Epithelial cell of proximal tubule (primary cell): Measurements from ENCODE around the gene GNAS. TPM values are rescaled to one million over a fixed set of nuclear protein-coding genes. Genes with fewer than 3 reads are reported as not detected.
"Not testable (repeated sequence)": the region's sequence is repeated elsewhere in the genome, so short reads cannot be mapped to it uniquely, and the experiment has no call there.

ENCODE experiments used
- DNase-seq: peaks from one replicate; pipeline ENCODE4 v3.0.0-alpha.2; 2011; ENCODE audit warnings: low read depth
- H3K4me3 ChIP-seq: 2 replicates; pipeline ENCODE4 v1.5.1; 2011; ENCODE audit warnings: low read depth, mild to moderate bottlenecking, low read length
- total RNA-seq: library from RNA; depleted of rRNA; stranded (reverse); fragments of >200 nt; gene quantifications from 2 replicates; pipeline ENCODE4 v1.2.3, GENCODE V29; 2015
- TF ChIP-seq, protein P1 (sequence below): conservative IDR thresholded peaks from 2 replicates; pipeline ENCODE4 v1.5.1; 2012; ENCODE audit warnings: low read depth, mild to moderate bottlenecking, low read length

The GNAS gene
- total RNA-seq, 1 donor from 2014 or later, result 828 TPM

GRCh38 chr20:58938078-58938477 is 85.6 kb downstream of the GNAS start:
- DNase-seq, result no peak
- TF ChIP-seq, protein P1, sequence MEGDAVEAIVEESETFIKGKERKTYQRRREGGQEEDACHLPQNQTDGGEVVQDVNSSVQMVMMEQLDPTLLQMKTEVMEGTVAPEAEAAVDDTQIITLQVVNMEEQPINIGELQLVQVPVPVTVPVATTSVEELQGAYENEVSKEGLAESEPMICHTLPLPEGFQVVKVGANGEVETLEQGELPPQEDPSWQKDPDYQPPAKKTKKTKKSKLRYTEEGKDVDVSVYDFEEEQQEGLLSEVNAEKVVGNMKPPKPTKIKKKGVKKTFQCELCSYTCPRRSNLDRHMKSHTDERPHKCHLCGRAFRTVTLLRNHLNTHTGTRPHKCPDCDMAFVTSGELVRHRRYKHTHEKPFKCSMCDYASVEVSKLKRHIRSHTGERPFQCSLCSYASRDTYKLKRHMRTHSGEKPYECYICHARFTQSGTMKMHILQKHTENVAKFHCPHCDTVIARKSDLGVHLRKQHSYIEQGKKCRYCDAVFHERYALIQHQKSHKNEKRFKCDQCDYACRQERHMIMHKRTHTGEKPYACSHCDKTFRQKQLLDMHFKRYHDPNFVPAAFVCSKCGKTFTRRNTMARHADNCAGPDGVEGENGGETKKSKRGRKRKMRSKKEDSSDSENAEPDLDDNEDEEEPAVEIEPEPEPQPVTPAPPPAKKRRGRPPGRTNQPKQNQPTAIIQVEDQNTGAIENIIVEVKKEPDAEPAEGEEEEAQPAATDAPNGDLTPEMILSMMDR, result no peak
- H3K4me3 ChIP-seq, result no peak overlapping the region

DNA sequence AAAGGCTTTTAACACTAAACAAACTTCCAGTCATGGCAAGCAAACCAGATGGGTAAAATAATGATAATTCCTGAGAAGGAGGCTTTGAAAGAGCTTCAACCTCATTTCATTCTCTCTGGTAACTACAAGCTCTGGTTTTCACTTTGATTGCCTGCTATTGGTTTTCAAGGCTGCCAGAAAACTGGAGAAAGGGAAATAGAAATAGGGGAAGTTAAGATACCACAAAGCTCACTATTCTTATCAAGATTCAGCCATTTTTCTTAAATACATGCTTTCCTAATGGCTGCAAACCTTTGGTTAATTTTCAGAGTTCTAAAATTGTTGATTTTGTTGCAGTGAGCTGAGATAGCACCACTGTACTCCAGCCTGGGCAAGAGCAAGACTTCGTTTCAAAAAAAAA is 86.0 kb downstream of the GNAS start:
- DNase-seq, result no peak
- TF ChIP-seq, protein P1, result no peak
- no peak overlapping the region for H3K4me3 ChIP-seq

DNA sequence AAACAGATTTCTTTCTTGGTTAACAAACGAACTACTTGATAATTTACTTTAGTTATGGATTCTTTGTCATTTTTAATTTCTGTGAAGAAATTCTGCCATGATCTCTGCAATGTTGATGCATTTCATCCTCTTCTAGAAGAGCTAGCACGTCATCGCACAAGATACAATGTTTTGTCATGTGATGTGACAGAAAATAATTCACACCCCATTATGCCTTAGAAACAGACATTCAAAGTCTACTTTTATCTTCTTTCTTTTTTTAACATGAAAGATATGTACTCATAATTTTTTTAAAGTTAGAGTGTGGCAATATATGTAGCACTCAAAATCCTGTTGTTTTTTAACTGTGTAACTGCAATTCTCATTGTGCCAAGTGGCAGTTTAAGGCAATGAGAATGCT is 89.0 kb downstream of the GNAS start:
- no peak for DNase-seq
- TF ChIP-seq, protein P1, result no peak
- H3K4me3 ChIP-seq, result no peak overlapping the region

DNA sequence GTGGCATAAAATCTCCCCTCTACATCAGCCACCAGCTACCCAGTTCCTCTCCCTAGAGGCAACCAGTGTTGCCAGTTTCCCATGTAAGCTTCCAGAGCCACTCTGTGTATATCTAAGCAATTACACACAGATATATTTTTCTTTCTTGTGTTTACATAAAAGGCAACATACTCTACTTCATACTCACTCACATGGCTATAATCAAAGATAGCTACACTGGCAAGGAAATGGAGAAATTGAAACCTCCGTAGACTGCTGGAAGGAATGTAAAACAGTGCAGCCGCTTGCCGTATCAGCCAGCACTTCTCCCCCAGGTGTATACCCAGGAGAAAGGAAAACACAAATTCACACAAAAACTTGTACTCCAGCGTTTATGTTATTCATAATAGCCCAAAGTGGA is 90.0 kb downstream of the GNAS start:
- TF ChIP-seq, protein P1, result no peak
- no peak for DNase-seq

DNA sequence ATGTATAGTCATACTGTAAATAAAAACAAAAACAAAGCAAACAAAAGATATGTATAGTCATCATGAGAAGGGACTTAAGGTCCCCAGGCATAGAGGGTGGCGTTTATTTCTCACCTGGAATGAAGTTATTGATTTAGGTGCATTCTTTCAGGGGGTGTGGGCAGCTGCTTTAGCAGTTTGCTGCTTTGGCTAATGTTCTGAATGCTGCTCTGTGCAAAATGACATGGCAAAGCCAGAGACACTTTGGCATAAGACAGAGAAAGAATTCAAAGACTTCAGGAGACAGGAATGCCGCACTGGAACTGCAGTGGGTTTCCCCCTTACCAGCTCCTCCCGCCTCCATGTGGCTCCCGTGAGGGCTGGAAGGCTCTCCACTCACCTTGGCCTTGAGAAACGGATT is 92.1 kb downstream of the GNAS start:
- TF ChIP-seq, protein P1, result no peak
- DNase-seq, result no peak

More for the DNA sequence above, 90.0 kb downstream of the GNAS start:
- H3K4me3 ChIP-seq, result no peak overlapping the region

DNA sequence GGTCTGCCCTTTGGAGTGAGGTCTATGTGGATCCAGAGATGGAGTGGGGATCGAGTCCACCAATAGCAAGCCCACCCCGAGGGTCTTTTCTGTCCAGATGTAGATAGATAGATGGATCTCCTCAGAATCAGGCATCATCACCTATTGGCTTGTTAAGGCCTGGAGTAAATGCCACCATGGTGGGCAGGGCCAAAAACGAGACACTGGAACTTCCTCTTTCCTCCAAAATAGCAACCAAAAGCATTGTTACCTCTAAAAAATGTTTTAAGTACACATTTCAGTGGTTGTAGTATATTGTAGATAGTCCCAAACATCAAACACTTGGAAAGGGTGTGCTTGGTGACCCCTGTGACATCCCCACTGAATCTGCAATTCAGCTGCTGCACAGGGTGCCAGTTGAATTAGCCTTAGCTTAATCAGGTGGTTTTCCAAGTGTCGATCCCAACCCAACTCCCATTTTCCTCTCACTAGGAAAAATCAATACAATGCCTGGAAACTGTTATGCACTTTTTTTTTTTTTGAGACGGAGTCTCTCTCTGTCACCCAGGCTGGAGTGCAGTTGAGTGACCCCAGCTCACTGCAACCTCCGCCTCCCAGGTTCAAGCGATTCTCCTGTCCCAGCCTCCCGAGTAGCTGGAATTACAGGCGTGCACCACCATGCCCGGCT is 93.6 kb downstream of the GNAS start:
- H3K4me3 ChIP-seq, result no peak overlapping the region
- DNase-seq, result no peak
- TF ChIP-seq, protein P1, result no peak

More for the DNA sequence above, 92.1 kb downstream of the GNAS start:
- no peak overlapping the region for H3K4me3 ChIP-seq

DNA sequence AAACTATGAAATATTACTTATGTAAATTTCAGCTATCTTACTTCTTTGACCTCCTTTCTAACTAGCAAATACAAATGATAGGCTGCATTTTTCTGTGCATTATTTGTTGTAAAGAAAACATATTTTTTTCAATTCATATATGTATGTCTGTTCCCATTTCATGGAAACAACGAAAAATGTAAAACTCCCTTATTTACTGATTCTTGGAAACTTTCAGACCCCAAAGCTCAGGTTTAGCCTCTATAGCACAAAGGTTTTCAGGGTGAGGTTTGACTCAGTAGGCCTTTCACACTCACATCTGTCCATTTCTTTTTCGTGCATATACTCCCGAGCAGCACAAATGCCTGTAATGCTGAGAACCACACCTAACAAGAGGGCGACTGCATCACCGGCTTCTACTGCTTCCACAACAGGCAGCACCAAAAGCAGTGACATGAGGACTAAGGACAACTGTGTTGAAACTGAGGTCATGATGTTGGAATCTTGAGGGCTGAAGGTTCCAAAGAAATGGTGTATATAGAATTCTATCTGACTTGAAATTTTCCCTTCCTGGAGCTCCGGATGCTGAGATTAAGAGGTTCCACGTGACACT is 95.4 kb downstream of the GNAS start:
- not testable (repeated sequence) for H3K4me3 ChIP-seq

More for the DNA sequence above, 95.4 kb downstream of the GNAS start:
- DNase-seq, result not testable (repeated sequence)
